Activated CD8-positive, alpha-beta memory T cell treated with anti-CD3 and anti-CD28 coated beads for 36 hours (primary cell): ENCODE results near the gene CRYBG1. TPM values are rescaled to one million over a fixed set of nuclear protein-coding genes. Genes with fewer than 3 reads are reported as not detected.
"Not testable (repeated sequence)": the region's sequence is repeated elsewhere in the genome, so short reads cannot be mapped to it uniquely, and the experiment has no call there.

Experiments used
- CTCF ChIA-PET: fragments of 350-600 bp; sonication (Branson Sonifier 250); formaldehyde crosslinking; loops from one replicate; lab custom pipeline; 2021; ENCODE audit warnings: antibody characterized with exemption; lab: Charles Lee
- POLR2A ChIA-PET: fragments of 350-600 bp; sonication (Branson Sonifier 250); formaldehyde crosslinking; loops from one replicate; lab custom pipeline; 2021; ENCODE audit warnings: antibody characterized with exemption; lab: Charles Lee
- total RNA-seq, 2 experiments: library from RNA; stranded (reverse); gene quantifications; one replicate each; pipeline ENCODE4 v1.2.3, GENCODE V29; 2021

CRYBG1 gene
- total RNA-seq, 2 experiments from 2014 or later = 31.8 to 32.3 TPM

DNA sequence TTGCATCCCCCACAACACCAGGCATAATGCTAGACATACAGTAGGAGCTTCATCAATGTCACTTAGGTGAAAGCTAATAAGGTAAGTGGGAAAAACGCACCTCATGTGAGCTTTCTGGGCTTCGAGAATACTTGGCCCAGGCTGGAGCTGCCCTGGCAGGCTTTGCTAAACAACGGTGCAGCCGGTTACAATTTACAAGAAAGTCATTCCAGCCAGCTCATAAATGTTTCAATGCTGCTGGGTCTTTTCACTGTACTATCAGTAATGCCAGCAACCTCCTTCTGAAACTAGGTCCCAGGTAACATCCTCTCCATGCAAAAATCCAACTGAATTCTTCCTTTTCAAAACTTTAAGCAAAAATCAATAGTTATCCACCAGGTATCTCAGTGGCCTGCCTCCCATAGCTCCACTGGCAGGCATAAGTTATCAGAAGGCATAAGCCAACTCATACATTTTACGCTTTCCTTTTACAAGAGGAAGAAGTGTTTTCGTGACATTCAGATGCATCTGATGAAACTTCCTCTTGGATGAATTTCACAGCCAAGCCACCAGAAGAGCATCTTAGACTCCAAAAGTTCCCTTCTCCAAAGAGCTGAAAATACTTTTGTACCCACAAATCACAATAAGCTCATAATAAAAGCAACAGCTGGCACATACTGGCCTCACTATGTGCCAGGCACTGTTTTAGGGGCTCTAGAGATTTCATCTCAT lies 212.5 kb downstream of the CRYBG1 start:
- ChIA-PET CTCF (no interaction called here), POLR2A (no interaction called here)

DNA sequence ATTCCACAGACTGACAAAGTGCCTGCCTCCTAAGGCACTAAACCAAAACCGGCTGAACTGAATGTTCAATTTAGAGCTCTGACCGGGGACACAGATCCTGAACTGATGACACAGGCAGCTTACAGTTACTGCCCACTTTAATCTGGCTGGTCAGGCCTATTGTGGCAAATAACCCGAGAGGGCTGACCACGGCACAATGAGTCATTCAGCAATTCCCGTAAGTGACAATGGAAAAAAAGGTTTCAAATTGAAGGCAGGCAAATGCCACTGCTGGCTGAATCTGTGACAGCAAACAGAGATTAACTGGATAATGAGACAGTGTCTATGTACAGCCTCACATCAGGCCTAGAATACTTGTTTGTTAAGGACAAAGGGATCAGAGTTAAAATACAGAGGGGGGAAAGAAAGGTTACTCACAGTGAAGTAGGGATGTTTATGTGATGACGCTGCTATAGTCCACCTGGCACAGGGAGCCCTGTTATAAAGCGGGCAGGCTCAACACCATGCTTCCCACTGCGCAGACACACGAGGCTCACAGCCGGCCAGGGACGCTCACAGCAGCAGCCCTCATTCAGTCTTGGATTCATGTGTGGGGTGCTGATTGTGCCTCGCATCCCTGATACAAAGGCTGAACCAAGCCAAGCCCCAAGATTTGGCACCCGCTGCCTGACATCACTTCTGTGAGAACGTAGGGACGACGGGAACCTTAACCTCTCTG lies 214.4 kb downstream of the CRYBG1 start:
- POLR2A ChIA-PET = no interaction called here
- CTCF ChIA-PET = no interaction called here

DNA sequence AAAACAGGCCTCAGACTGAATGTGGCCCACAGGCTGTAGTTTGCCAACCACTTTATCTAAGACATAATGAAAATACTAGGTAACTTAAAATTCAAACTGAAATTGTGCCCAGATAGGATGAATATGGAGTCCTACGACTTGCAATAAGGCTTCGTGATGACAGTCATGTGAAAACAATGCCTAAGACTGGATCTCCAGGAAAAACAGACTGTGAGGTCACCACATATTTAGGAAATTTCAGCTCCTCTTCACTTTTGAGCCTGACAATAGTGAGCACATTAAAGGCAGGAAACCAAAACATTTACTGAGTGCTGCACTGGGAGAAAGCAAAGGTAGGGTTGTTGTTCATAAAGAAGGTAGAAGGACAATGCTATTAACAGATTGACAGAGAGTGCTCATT lies 218.8 kb downstream of the CRYBG1 start:
- CTCF ChIA-PET = interaction anchor here (1.0 kb wide), 1 partner anchor 134 kb away, joined by 3 read pairs; no protein-coding TSS in a partner anchor
- POLR2A ChIA-PET = no interaction called here

DNA sequence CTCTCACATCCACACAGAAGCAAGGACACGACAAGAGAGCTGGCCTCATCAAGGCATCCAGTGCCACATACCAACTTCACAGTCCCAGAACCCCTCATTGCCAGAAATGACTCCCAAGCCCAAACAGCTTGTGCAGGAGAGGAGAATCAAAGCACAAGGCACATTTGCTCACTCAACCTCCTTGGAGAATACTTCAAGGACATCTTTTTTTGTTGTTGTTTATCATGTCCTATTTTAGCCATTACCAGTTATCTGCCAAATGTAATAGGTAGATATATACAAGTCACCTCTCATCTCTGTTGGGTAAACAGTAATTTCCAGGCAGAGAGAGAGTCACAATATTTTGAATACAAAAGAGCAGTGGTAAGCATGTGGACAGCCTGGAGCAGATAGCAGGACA lies 221.0 kb downstream of the CRYBG1 start:
- CTCF ChIA-PET = no interaction called here
- POLR2A ChIA-PET = no interaction called here

DNA sequence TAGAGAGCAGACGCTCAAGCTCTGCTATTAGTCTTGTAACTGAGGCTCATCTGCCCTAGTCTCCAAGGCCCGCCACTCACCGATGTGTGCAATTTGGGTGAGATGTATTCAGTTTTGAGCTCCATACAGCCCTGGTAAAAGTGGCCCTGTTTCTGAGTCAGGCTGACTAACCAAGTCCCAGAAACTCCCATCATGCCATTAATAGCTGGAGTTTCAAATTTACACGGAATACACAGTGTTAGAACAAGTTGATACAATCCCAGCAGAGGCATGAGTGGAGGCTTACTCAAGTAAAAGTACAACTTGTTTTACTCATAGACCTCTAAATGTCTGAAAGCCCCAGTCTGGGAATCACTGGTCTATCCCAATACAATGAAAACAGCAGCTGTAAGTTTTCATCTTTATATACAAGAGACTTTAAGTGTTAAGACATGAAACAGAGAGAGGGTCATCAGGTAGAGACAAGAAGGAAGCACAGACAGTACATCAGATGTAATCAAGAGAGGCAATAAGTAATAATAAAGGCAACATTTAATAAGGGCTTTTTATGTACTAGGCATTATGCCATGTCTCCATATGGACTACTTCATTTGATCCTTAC lies 226.4 kb downstream of the CRYBG1 start:
- POLR2A ChIA-PET = no interaction called here
- CTCF ChIA-PET = interaction anchor here (1.3 kb wide), 1 partner anchor 20 kb away, joined by 4 read pairs; no protein-coding TSS in a partner anchor

DNA sequence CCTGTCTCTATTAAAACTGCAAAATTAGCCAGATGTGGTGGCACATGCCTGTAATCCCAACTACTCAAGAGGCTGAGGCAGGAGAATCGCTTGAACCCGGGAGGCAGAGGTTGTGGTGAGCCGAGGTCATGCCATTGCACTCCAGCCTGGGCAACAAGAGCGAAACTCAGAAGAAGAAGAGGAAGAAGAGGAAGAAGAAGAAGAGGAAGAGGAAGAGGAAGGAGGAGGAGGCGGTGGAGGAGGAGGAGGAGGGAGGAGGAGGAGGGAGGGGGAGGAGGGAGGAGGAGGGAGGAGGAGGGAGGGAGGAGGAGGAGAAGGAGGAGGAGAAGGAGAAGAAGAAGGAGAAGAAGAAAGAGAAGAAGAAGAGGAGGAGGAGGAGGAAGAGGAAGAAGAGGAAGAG lies 228.4 kb downstream of the CRYBG1 start:
- CTCF ChIA-PET, POLR2A ChIA-PET: not testable (repeated sequence)

DNA sequence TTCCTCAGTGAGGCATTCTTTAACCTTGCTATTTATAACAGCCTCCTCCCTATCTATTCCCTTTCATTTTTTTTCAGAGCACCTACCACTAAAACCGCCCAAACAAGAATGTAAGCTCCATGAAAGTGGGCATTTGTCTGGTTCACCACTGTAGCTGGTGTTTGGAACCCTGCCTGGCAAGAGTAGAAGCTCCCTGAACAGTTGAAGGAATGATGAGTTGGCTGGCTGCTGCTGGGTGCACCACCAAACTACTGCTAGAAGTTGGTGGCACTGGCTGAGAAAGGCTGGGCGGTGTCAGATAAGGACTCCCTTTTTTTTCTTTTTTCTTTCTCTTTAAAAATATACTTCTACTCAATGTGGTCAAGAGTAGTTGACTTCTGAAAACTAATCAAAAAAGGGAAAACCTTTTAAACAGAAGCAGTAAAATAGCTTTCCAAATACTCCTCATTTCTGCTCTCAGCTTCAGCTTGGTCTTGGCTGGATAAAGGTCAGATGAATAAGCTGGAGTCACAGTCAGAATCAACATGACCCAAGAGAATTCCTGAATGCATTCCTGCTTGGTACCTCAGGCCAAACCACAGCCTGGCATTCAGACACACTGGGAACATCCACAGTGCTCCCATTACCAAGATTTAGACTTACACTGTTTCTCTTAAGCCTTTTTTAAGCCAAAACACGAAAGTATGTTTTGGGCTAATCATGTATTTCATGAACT lies 230.8 kb downstream of the CRYBG1 start:
- CTCF ChIA-PET = interaction anchor here (0.9 kb wide), 1 partner anchor 388 kb away, joined by 3 read pairs; no protein-coding TSS in a partner anchor
- POLR2A ChIA-PET = no interaction called here

DNA sequence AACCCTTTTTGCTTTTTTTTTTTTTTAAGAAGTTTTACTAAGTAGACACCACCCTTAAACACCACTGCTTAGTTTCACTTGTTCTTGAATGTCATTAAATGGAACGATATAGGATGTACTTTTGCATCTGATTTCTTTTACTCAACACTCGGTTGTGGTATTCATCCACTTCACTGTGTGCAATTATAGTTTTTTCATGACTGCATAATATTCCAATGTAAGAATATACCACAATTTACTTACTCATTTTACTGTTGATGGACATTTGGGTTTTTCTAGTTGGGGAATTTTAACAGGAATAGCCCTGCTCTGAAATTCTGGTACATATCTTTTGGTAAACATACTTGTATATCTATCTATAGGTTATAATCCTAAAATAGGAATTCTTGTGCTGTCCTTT lies 238.9 kb downstream of the CRYBG1 start:
- ChIA-PET POLR2A (no interaction called here), CTCF (interaction anchor here (0.7 kb wide), 1 partner anchor 220 kb away, joined by 3 read pairs; no protein-coding TSS in a partner anchor)

DNA sequence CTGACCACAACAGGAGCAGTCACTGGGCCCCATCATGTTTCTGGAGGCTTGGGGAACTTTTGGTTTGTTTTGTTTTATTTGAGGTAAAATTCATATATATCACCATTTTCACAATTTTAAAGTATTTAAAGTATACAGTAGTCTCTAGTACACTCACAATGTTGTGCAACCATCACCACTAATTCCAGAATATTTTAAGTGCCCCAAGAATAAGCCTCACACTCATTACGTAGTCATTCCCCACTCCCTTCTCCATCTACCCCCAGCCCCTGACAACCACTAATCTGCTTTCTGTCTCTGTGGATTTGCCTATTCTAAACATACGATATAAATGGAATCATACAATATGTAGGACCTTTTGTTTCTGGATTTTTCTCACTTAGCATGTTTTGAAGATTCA lies 239.8 kb downstream of the CRYBG1 start:
- CTCF ChIA-PET = no interaction called here
- POLR2A ChIA-PET = no interaction called here

DNA sequence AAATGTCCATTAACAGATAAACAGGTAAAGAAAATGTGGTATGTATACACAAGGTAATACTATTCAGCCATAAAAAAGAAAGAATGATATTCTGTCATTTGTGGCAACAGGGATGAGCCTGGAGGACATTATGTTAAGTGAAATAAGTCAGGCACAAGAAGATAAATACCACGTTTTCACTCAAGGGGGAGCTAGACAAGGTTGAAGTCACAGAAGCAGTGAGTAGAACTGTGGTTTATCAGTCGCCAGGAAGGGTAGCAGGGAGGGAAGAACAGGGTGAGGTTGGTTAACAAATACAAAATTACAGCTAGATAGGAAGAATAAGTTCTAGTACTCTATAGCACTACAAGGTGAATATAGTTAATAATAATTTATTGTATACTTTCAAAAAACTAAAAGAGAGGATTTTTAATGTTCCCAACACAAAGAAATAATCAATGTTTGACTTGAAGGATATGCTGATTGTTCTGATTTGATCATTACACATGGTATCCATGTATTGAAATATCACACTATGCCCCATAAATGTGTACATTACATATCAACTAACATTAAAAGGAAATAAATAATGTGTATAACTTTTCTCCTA lies 247.7 kb downstream of the CRYBG1 start:
- POLR2A ChIA-PET = no interaction called here
- CTCF ChIA-PET = interaction anchor here (0.7 kb wide), 1 partner anchor 468 kb away, joined by 3 read pairs; no protein-coding TSS in a partner anchor

DNA sequence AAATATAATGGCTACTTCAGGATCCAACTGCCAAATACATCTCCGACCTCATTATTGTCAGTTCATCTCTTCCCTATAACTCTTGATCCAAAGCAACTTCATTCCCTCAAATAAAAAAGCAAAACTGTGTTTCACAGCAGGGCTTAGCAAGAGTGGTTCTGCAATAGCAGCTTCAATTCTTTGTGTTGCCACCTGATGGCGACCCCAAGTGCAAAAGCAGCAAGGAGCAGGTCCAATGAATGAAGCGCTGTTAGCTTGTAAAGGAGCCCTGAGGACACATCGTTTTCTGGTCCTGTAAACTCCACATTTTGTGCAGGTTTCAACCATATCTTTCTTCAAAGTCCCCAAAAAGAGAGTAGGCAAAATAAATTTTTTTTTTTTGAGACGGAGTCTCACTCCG lies 249.2 kb downstream of the CRYBG1 start:
- CTCF ChIA-PET = interaction anchor here (1.4 kb wide), 1 partner anchor 370 kb away, joined by 4 read pairs; no protein-coding TSS in a partner anchor
- POLR2A ChIA-PET = no interaction called here

DNA sequence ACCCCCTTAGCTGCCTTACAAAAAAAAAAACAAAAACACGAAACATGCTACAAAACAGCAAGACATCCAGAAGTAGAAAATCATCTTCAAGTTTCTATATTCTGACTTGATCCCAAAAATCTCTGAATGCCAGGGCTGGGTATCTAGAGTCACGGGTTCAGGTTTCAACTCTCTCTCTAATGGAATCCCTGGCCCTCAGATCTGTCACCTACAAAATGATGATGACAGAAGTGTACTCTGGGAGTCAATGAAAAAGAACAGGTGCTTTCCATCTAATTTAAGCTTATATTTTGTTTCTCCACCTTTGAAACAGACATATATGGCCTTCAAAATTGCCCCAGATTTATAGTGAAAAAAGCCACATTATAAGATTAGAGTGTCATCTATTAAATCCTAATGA lies 250.5 kb downstream of the CRYBG1 start:
- CTCF ChIA-PET = interaction anchor here (1.4 kb wide), 1 partner anchor 369 kb away, joined by 4 read pairs; no protein-coding TSS in a partner anchor
- POLR2A ChIA-PET = interaction anchor here (0.6 kb wide), 1 partner anchor 446 kb away, joined by 3 read pairs; no protein-coding TSS in a partner anchor

DNA sequence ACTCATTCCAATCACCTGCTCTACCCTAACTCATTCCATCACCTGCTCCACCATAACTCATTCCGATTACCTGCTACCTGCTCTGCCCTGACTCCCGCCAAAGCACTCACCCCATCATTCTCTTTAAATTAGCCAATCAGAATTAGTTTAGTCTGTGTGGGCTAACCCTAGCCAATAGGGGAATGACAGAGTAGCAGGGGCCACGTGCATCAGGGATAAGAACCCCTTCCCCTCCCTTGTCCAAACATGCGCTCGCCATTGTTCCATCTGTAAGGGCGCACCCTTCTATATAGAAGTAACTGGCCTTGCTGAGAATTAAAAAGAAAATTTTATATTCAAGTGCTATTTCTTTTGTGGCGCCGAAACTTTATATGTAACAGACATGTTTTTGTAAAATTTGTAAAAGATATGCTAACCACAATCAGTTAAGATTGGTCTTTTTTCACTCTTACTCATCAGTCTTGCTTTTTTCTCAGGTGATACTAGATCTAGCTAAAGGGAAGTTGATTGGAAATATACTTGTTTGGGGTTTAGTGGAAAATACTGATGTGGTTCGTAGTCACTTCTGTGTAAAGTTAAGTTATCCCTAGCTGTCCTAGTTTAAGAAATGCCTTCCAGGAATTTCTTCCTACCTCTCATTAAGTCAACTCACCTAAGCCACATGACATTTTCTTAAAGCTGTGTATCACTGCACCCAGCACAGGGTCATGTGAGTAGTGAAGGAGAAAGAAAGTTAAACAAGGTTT lies 252.3 kb downstream of the CRYBG1 start:
- POLR2A ChIA-PET = no interaction called here
- CTCF ChIA-PET = no interaction called here

DNA sequence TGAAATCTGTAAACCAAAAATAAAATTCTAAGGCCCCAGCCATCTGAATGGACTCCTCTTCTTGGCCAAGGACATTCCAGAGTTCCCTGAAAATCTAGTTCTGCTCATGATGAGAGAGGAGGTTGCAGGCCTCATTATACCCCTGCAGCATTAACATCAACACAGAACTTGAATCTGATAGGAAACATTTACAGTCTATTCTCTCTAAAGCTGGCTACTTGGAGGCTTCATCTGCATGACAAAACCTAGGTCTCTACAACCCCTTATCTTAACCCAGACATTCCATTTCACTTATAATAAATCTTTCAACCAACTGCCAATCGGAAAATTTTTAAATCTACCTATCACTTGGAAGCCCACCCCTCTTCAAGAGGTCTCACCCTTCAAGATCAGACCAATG lies 253.1 kb downstream of the CRYBG1 start:
- ChIA-PET POLR2A (no interaction called here), CTCF (no interaction called here)

DNA sequence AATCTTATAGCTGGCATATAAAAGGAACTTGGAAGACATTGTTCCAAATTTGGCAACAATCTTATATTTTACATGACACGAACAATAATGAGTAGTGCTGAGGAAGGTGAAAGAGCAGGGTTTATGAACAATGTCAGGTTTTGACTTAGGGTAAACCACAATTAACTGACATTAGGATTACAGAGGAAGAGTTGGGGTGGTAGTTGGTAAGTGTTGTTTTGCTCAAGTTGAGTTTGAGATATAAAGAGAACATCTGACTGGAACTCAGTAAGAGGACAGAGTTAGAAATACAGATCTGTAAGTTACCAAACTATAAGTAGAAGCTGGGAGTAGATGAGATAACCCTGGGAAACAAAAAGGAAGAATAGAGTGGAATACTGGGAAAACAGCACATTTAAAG lies 253.6 kb downstream of the CRYBG1 start:
- CTCF ChIA-PET = no interaction called here

DNA sequence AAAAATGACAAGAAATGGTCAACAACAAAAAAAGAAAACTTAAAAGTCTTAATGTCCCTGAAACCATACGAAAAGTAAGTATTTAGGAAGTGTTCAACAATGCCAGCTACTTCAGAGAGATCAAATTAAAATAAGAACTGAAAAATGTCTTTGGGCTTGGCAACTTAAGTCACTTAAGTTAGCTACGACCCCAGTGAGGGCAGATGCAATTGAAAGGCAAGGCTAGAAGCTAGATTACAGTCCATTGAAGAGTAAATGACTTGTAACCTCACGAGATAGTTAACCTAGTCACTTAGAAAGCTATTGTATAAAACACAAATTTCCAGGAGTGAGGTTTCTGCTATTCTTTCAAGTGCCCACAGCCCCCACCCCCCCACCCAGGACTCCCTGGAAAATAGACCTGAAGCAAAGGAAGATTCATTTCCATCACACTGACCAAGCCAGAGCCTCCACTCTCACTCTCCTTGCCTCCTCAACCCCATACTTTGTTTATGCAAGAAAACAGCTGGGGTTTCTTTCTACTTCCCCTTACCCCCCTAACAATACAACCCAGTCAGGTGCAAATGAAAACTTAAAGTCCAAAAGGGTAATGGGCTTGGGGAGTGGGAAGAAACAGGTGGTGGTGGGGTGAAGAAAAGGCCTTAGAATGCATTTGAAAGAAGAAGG lies 254.2 kb downstream of the CRYBG1 start:
- POLR2A ChIA-PET = no interaction called here
- CTCF ChIA-PET = no interaction called here

More for the DNA sequence above, 253.6 kb downstream of the CRYBG1 start:
- POLR2A ChIA-PET = no interaction called here

DNA sequence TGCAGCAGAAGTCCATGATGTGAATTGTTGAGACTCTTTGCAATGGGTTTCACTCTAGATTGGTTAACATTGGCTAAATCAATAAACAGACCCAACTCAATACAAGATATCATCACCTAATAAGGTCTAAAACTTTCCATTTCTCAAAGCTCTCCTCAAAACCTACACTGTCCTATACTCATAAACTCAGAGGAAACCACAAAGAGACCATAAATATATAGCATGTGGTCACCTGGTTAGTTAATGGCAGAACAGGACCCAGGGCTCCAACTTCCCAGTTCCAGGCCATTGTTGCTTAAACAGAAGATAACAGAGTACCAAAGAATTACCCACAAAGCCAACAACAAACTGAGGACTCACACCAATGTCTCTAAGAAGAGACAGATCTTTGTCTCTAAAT lies 256.8 kb downstream of the CRYBG1 start:
- CTCF ChIA-PET = no interaction called here

DNA sequence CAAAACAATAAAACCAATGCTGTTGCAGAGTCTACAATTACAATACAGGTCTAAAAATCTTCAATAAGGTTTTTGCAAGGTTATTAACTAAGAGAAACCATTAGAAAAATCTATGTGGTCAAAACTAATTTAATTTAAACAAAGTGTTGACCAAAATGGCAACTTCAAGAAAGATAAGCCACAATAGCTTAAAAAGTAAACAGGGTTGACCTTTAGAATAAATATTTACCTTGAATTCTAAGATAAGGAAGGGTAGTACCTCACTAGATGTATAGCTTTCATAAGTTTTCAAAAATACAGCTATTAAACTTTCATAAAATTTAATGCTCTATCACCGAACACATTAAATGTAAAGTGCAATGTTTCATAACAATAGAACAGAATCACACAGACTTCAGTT lies 257.3 kb downstream of the CRYBG1 start:
- POLR2A ChIA-PET = no interaction called here
- CTCF ChIA-PET = no interaction called here

More for the DNA sequence above, 256.8 kb downstream of the CRYBG1 start:
- POLR2A ChIA-PET = no interaction called here
